ENCODE measurements around the gene MARCKS.

MARCKS gene

DNA sequence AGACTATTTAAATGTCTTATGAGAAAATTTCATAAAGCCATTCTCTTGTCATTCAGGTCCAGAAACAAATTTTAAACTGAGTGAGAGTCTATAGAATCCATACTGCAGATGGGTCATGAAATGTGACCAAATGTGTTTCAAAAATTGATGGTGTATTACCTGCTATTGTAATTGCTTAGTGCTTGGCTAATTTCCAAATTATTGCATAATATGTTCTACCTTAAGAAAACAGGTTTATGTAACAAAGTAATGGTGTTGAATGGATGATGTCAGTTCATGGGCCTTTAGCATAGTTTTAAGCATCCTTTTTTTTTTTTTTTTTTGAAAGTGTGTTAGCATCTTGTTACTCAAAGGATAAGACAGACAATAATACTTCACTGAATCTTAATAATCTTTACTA lies 5.0 kb downstream of the MARCKS start:
- H3K27me3 ChIP-seq (ENCODE audit: control insufficient read depth in 1 of 2, insufficient read depth in 1 of 2, low read length in 2 of 2) = no peaks in the 10 kb centered on the region
- no peak overlapping the region for H2AK5ac ChIP-seq (ENCODE audit: low read length, severe bottlenecking)
- H3K9ac ChIP-seq (ENCODE audit: low read length) = peak overlapping the region; percentile 100
- H2BK12ac ChIP-seq (ENCODE audit: low read length in 2 of 2) = no peak overlapping the region
- H3K36me3 ChIP-seq (ENCODE audit: control insufficient read depth in 1 of 2, insufficient read depth in 2 of 2, low read depth in 1 of 2, low read length in 2 of 2) = peaks cover 14 to 20% of the 10 kb centered on the region in 2 experiments
- H3K9me3 ChIP-seq (ENCODE audit: control insufficient read depth, low read length) = no peaks in the 10 kb centered on the region
- H3K18ac ChIP-seq (ENCODE audit: low read depth in 1 of 2, low read length in 2 of 2) = no peak overlapping the region
- H3K23ac ChIP-seq (ENCODE audit: low read length in 2 of 2) = no peak overlapping the region
- no peak overlapping the region for H3K4me2 ChIP-seq (ENCODE audit: low read length, poor library complexity, severe bottlenecking)
- H2BK120ac ChIP-seq (ENCODE audit: low read depth, low read length) = no peak overlapping the region
- H3K4ac ChIP-seq (ENCODE audit: low read depth in 1 of 2, low read length in 2 of 2) = no peak overlapping the region
- H3K4me1 ChIP-seq (ENCODE audit: control insufficient read depth, insufficient read depth, low read depth, low read length) = peaks cover 2% of the 10 kb centered on the region
- H2BK15ac ChIP-seq (ENCODE audit: low read depth, poor library complexity, severe bottlenecking) = no peak overlapping the region
- H3K79me1 ChIP-seq (replicated peaks; ENCODE audit: low read length, poor library complexity, severe bottlenecking) = peaks cover 2% of the 10 kb centered on the region
- H4K91ac ChIP-seq (ENCODE audit: low read length) = no peak overlapping the region
- H3K4me3 ChIP-seq (ENCODE audit: insufficient read depth in 1 of 2, low read depth in 1 of 2, low read length in 2 of 2) = peak overlapping the region in 1 of 2 experiments; percentile 94
- no peak for DNase-seq
- H3K27ac ChIP-seq (ENCODE audit: low read length, poor library complexity, severe bottlenecking) = no peak overlapping the region
- no peak overlapping the region for H2BK5ac ChIP-seq (ENCODE audit: low read depth, low read length, poor library complexity, severe bottlenecking)
- no peak overlapping the region for H2AFZ ChIP-seq (ENCODE audit: low read depth, low read length)
- no peak overlapping the region for H4K8ac ChIP-seq (ENCODE audit: low read length)
- no peak overlapping the region for H3K14ac ChIP-seq (ENCODE audit: low read length in 2 of 2)

DNA sequence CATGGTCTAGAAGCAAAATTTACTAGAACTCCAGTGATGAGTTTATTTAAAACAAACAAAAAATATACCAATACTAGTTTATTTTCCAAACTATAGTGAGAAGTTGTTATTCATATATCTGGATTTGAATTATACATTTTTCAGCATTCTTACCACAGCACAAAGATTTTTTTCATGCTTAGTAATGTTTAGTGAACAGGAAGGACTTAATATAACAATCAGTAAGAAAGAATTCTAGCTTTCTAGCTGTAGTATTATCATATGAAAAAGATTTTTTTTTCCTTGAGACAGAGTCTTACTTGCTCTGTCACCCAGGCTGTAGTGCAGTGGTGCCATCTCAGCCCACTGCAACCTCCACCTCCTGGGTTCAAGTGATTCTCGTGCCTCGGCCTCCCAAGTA lies 13.8 kb downstream of the MARCKS start:
- no peak overlapping the region for H3K18ac ChIP-seq (ENCODE audit: low read depth in 1 of 2, low read length in 2 of 2)
- no peaks in the 10 kb centered on the region for H3K9me3 ChIP-seq (ENCODE audit: control insufficient read depth, low read length)
- H3K14ac ChIP-seq (ENCODE audit: low read length in 2 of 2) = no peak overlapping the region
- H3K9ac ChIP-seq (ENCODE audit: low read length) = no peak overlapping the region
- no peak overlapping the region for H2BK12ac ChIP-seq (ENCODE audit: low read length in 2 of 2)
- H2BK120ac ChIP-seq (ENCODE audit: low read depth, low read length) = no peak overlapping the region
- H3K23ac ChIP-seq (ENCODE audit: low read length in 2 of 2) = no peak overlapping the region
- H2AK5ac ChIP-seq (ENCODE audit: low read length, severe bottlenecking) = no peak overlapping the region
- H3K4me2 ChIP-seq (ENCODE audit: low read length, poor library complexity, severe bottlenecking) = no peak overlapping the region
- 80% methylated on average over 2 of the region's 2 CpGs for WGBS
- H2BK15ac ChIP-seq (ENCODE audit: low read depth, poor library complexity, severe bottlenecking) = no peak overlapping the region
- H2AFZ ChIP-seq (ENCODE audit: low read depth, low read length) = no peak overlapping the region
- no peaks in the 10 kb centered on the region for H3K36me3 ChIP-seq (ENCODE audit: control insufficient read depth in 1 of 2, insufficient read depth in 2 of 2, low read depth in 1 of 2, low read length in 2 of 2)
- no peak overlapping the region for H4K8ac ChIP-seq (ENCODE audit: low read length)
- H3K27ac ChIP-seq (ENCODE audit: low read length, poor library complexity, severe bottlenecking) = no peak overlapping the region
- peaks cover 5% of the 10 kb centered on the region for H3K79me1 ChIP-seq (replicated peaks; ENCODE audit: low read length, poor library complexity, severe bottlenecking)
- no peaks in the 10 kb centered on the region for H3K4me1 ChIP-seq (ENCODE audit: control insufficient read depth, insufficient read depth, low read depth, low read length)
- H4K91ac ChIP-seq (ENCODE audit: low read length) = no peak overlapping the region
- no peak overlapping the region for H3K4me3 ChIP-seq (ENCODE audit: insufficient read depth in 1 of 2, low read depth in 1 of 2, low read length in 2 of 2)
- no peak for DNase-seq
- no peak overlapping the region for H2BK5ac ChIP-seq (ENCODE audit: low read depth, low read length, poor library complexity, severe bottlenecking)
- no peak overlapping the region for H3K4ac ChIP-seq (ENCODE audit: low read depth in 1 of 2, low read length in 2 of 2)
- H3K27me3 ChIP-seq (ENCODE audit: control insufficient read depth in 1 of 2, insufficient read depth in 1 of 2, low read length in 2 of 2) = no peaks in the 10 kb centered on the region

DNA sequence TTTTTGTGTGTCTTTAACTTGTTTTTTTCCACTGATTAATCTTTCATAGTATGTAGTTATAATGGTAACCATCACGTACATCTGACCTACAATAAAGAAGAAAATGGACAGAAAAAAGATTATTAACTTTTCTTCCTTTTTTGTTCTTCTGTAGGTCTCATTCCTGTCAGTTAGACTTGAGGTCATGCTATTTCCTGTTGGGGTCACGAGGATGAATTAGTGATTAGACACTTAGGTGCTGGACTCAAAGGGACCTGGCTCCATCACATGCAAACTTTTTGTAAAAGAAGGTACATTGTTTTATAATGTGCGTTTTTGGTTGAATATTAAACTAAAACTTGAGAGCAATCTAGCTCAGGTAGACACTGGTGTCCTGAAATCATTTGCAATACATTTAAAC lies 14.8 kb downstream of the MARCKS start:
- no peaks in the 10 kb centered on the region for H3K4me1 ChIP-seq (ENCODE audit: control insufficient read depth, insufficient read depth, low read depth, low read length)
- no peak overlapping the region for H2BK120ac ChIP-seq (ENCODE audit: low read depth, low read length)
- no peak overlapping the region for H3K4ac ChIP-seq (ENCODE audit: low read depth in 1 of 2, low read length in 2 of 2)
- H3K36me3 ChIP-seq (ENCODE audit: control insufficient read depth in 1 of 2, insufficient read depth in 2 of 2, low read depth in 1 of 2, low read length in 2 of 2) = no peaks in the 10 kb centered on the region
- H4K91ac ChIP-seq (ENCODE audit: low read length) = no peak overlapping the region
- no peak overlapping the region for H3K4me2 ChIP-seq (ENCODE audit: low read length, poor library complexity, severe bottlenecking)
- H2AFZ ChIP-seq (ENCODE audit: low read depth, low read length) = no peak overlapping the region
- H3K9ac ChIP-seq (ENCODE audit: low read length) = no peak overlapping the region
- H3K9me3 ChIP-seq (ENCODE audit: control insufficient read depth, low read length) = no peaks in the 10 kb centered on the region
- no peak overlapping the region for H2BK12ac ChIP-seq (ENCODE audit: low read length in 2 of 2)
- no peak for DNase-seq
- H2BK5ac ChIP-seq (ENCODE audit: low read depth, low read length, poor library complexity, severe bottlenecking) = no peak overlapping the region
- no peak overlapping the region for H3K4me3 ChIP-seq (ENCODE audit: insufficient read depth in 1 of 2, low read depth in 1 of 2, low read length in 2 of 2)
- WGBS = 71% methylated on average over 1 of the region's 3 CpGs
- no peak overlapping the region for H3K18ac ChIP-seq (ENCODE audit: low read depth in 1 of 2, low read length in 2 of 2)
- no peak overlapping the region for H2AK5ac ChIP-seq (ENCODE audit: low read length, severe bottlenecking)
- no peak overlapping the region for H3K23ac ChIP-seq (ENCODE audit: low read length in 2 of 2)
- no peak overlapping the region for H3K14ac ChIP-seq (ENCODE audit: low read length in 2 of 2)
- no peaks in the 10 kb centered on the region for H3K27me3 ChIP-seq (ENCODE audit: control insufficient read depth in 1 of 2, insufficient read depth in 1 of 2, low read length in 2 of 2)
- H2BK15ac ChIP-seq (ENCODE audit: low read depth, poor library complexity, severe bottlenecking) = no peak overlapping the region
- H4K8ac ChIP-seq (ENCODE audit: low read length) = no peak overlapping the region
- no peak overlapping the region for H3K27ac ChIP-seq (ENCODE audit: low read length, poor library complexity, severe bottlenecking)
- H3K79me1 ChIP-seq (replicated peaks; ENCODE audit: low read length, poor library complexity, severe bottlenecking) = peaks cover 7% of the 10 kb centered on the region

DNA sequence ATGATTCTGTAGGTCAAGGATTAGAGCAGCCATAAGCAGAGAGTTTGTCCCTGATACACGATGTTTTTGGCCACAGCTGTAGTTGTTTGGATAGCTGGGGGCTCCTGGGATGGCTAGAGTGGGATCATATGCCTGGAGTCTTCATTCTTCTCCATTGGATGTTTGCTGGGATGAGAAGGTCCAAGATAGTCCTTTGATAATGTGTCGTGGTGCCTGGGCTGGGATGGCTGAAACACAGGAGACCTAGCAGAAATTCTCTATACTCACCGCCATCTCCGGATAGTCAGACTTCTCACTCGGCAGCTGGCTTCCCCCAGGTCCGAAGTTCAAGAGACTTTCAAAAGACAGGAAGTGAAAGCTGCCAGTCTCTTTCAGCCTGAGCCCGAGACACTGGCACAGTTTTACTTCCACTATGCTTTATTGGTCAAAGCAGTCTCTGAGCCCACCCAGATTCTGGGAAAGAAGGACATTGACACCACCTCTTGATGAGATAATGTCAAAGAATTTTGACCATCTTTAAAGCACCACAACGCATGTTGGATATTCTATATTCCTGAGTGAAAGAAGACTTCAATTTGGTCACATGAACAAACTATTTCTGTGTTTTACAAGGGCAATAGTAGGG lies 16.0 kb downstream of the MARCKS start:
- Histone ChIP-seq H3K4me3 (ENCODE audit: insufficient read depth in 1 of 2, low read depth in 1 of 2, low read length in 2 of 2) (no peak overlapping the region), H3K79me1 (replicated peaks; ENCODE audit: low read length, poor library complexity, severe bottlenecking) (peaks cover 7% of the 10 kb centered on the region), H3K4ac (ENCODE audit: low read depth in 1 of 2, low read length in 2 of 2) (no peak overlapping the region), H3K4me1 (ENCODE audit: control insufficient read depth, insufficient read depth, low read depth, low read length) (no peaks in the 10 kb centered on the region), H4K91ac (ENCODE audit: low read length) (no peak overlapping the region), H2BK5ac (ENCODE audit: low read depth, low read length, poor library complexity, severe bottlenecking) (no peak overlapping the region), H3K9ac (ENCODE audit: low read length) (no peak overlapping the region), H3K9me3 (ENCODE audit: control insufficient read depth, low read length) (no peaks in the 10 kb centered on the region), H2BK120ac (ENCODE audit: low read depth, low read length) (no peak overlapping the region), H3K4me2 (ENCODE audit: low read length, poor library complexity, severe bottlenecking) (no peak overlapping the region), H3K36me3 (ENCODE audit: control insufficient read depth in 1 of 2, insufficient read depth in 2 of 2, low read depth in 1 of 2, low read length in 2 of 2) (no peaks in the 10 kb centered on the region), H3K27me3 (ENCODE audit: control insufficient read depth in 1 of 2, insufficient read depth in 1 of 2, low read length in 2 of 2) (no peaks in the 10 kb centered on the region), H2BK15ac (ENCODE audit: low read depth, poor library complexity, severe bottlenecking) (no peak overlapping the region), H4K8ac (ENCODE audit: low read length) (no peak overlapping the region), H2AK5ac (ENCODE audit: low read length, severe bottlenecking) (peak overlapping the region; percentile 45), H3K27ac (ENCODE audit: low read length, poor library complexity, severe bottlenecking) (no peak overlapping the region), H2AFZ (ENCODE audit: low read depth, low read length) (no peak overlapping the region), H2BK12ac (ENCODE audit: low read length in 2 of 2) (no peak overlapping the region), H3K18ac (ENCODE audit: low read depth in 1 of 2, low read length in 2 of 2) (peak overlapping the region in 1 of 2 experiments; percentile 6), H3K23ac (ENCODE audit: low read length in 2 of 2) (no peak overlapping the region), H3K14ac (ENCODE audit: low read length in 2 of 2) (no peak overlapping the region)
- WGBS = 95% methylated on average over 7 of the region's 8 CpGs
- no peak for DNase-seq
